GM12878 (cell line): ENCODE measurements around the gene GNPTG.

ENCODE experiments used
- CEBPB ChIP-seq, 2 experiments: fragments of 150-350 bp in 1 of 2; IDR thresholded peaks; 2 replicates each; pipeline ENCODE4 v1.6.1; 2012 to 2014; ENCODE audit warnings: low read depth in 2 of 2, low read length in 2 of 2, borderline replicate concordance in 1 of 2, inconsistent platforms in 1 of 2
- E2F8 ChIP-seq: fragments of 450-650 bp; IDR thresholded peaks from 2 replicates; pipeline ENCODE4 v1.6.1; 2018; ENCODE audit warnings: mild to moderate bottlenecking, low read depth, moderate library complexity; ENCODE audit not compliant: partially characterized antibody
- NFIC ChIP-seq: IDR thresholded peaks from 2 replicates; pipeline ENCODE4 v1.6.1; 2012; ENCODE audit warnings: low read depth, mild to moderate bottlenecking, inconsistent platforms, low read length, moderate library complexity
- NFXL1 ChIP-seq: fragments of 450-650 bp; IDR thresholded peaks from 2 replicates; pipeline ENCODE4 v1.6.1; 2017; ENCODE audit warnings: antibody characterized with exemption, mild to moderate bottlenecking, borderline replicate concordance
- RAD21 ChIP-seq: IDR thresholded peaks from 2 replicates; pipeline ENCODE4 v1.6.1; 2011; ENCODE audit warnings: mild to moderate bottlenecking, low read depth, low read length, moderate library complexity; ENCODE audit not compliant: insufficient read depth
- RCOR1 ChIP-seq: conservative IDR thresholded peaks from 2 replicates; pipeline ENCODE4 v1.6.1; 2012; ENCODE audit warnings: low read depth, low read length, improper control_type of control experiment
- SIN3A ChIP-seq: IDR thresholded peaks from 2 replicates; pipeline ENCODE4 v1.6.1; 2012; ENCODE audit warnings: low read depth, low read length, improper control_type of control experiment
- SRF ChIP-seq, 2 experiments: IDR thresholded peaks; 2 replicates each; pipeline ENCODE4 v1.6.1; 2011; ENCODE audit warnings: low read depth in 2 of 2, low read length in 2 of 2, mild to moderate bottlenecking in 1 of 2, moderate library complexity in 1 of 2
- ZNF207 ChIP-seq: fragments of 450-650 bp; IDR thresholded peaks from 2 replicates; pipeline ENCODE4 v1.6.1; 2014; ENCODE audit warnings: antibody characterized with exemption, mild to moderate bottlenecking, borderline replicate concordance
- ZNF274 ChIP-seq: IDR thresholded peaks from one replicate; pipeline ENCODE4 v1.8.0; 2011; ENCODE audit not compliant: insufficient read length, insufficient read depth
- ZNF384 ChIP-seq: IDR thresholded peaks from 2 replicates; pipeline ENCODE4 v1.6.1; 2012; ENCODE audit warnings: low read depth, mild to moderate bottlenecking, low read length, improper control_type of control experiment, borderline replicate concordance
- TF ChIP-seq, protein P1 (sequence below), 3 experiments: IDR thresholded peaks in 2 of 3; conservative IDR thresholded peaks in 1 of 3; 2 replicates each; pipeline ENCODE4 v1.5.1; 2011; ENCODE audit warnings: low read depth in 3 of 3, low read length in 3 of 3, mild to moderate bottlenecking in 3 of 3, control low read depth in 2 of 3, moderate library complexity in 2 of 3, inconsistent platforms in 1 of 3, mixed read lengths in 1 of 3; ENCODE audit not compliant: control insufficient read depth in 2 of 3, insufficient read depth in 1 of 3; ENCODE audit errors: extremely low read depth in 1 of 3
- TF ChIP-seq, protein P2 (sequence below): IDR thresholded peaks from 2 replicates; pipeline ENCODE4 v1.6.1; 2012; ENCODE audit warnings: mild to moderate bottlenecking, low read depth, low read length
- TF ChIP-seq, protein P3 (sequence below): fragments of 450-650 bp; IDR thresholded peaks from 2 replicates; pipeline ENCODE4 v1.6.1; 2016; ENCODE audit warnings: mild to moderate bottlenecking

DNA sequence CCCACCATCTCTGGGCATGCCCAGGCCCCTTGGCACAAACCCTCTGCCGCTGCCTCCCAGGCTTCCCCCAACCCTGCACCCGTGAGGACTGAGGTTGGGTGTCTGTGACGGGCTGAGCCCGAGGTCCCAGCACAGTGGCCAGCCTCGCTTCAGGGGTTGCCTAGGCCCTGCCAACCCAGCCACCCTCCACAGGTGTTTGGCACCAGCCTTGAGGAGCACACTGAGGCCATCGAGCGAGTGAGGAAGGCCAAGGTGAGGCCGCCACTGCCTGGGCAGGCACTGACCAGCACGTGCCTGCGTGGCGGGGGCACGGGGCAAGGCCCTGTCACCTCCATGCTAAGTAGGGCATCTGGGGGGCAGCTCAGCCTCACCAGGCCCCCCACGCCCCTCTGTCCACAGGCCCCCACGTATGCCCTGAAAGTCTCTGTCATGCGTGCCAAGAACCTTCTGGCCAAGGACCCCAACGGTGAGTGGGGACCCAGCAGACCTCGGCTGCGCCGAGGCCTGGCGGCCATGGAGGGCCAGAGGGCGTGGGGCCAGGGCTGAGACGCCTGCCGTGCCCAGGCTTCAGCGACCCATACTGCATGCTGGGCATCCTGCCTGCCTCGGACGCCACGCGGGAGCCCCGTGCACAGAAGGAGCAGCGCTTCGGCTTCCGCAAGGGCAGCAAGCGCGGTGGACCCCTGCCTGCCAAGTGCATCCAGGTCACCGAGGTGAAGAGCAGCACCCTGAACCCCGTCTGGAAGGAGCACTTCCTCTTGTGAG lies 10.8 kb upstream of the GNPTG start:
- TF ChIP-seq, protein P1, sequence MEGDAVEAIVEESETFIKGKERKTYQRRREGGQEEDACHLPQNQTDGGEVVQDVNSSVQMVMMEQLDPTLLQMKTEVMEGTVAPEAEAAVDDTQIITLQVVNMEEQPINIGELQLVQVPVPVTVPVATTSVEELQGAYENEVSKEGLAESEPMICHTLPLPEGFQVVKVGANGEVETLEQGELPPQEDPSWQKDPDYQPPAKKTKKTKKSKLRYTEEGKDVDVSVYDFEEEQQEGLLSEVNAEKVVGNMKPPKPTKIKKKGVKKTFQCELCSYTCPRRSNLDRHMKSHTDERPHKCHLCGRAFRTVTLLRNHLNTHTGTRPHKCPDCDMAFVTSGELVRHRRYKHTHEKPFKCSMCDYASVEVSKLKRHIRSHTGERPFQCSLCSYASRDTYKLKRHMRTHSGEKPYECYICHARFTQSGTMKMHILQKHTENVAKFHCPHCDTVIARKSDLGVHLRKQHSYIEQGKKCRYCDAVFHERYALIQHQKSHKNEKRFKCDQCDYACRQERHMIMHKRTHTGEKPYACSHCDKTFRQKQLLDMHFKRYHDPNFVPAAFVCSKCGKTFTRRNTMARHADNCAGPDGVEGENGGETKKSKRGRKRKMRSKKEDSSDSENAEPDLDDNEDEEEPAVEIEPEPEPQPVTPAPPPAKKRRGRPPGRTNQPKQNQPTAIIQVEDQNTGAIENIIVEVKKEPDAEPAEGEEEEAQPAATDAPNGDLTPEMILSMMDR (IDR thresholded peaks at IDR 0.05 in 2 of 3, conservative IDR thresholded peaks at IDR 0.05 in 1 of 3; ENCODE audit: control insufficient read depth in 2 of 3, extremely low read depth in 1 of 3, insufficient read depth in 1 of 3, low read depth in 3 of 3, low read length in 3 of 3), result no peak
- TF ChIP-seq ZNF384 (no peak), E2F8 (no peak), SIN3A (no peak), CEBPB (IDR thresholded peaks at IDR 0.05; ENCODE audit: borderline replicate concordance in 1 of 2, low read depth in 2 of 2, low read length in 2 of 2) (no peak), RCOR1 (no peak), RAD21 (no peak), SRF (IDR thresholded peaks at IDR 0.05; ENCODE audit: low read depth in 2 of 2, low read length in 2 of 2) (no peak), NFIC (no peak), ZNF207 (no peak), ZNF274 (no peak), NFXL1 (no peak)
- TF ChIP-seq, protein P2, sequence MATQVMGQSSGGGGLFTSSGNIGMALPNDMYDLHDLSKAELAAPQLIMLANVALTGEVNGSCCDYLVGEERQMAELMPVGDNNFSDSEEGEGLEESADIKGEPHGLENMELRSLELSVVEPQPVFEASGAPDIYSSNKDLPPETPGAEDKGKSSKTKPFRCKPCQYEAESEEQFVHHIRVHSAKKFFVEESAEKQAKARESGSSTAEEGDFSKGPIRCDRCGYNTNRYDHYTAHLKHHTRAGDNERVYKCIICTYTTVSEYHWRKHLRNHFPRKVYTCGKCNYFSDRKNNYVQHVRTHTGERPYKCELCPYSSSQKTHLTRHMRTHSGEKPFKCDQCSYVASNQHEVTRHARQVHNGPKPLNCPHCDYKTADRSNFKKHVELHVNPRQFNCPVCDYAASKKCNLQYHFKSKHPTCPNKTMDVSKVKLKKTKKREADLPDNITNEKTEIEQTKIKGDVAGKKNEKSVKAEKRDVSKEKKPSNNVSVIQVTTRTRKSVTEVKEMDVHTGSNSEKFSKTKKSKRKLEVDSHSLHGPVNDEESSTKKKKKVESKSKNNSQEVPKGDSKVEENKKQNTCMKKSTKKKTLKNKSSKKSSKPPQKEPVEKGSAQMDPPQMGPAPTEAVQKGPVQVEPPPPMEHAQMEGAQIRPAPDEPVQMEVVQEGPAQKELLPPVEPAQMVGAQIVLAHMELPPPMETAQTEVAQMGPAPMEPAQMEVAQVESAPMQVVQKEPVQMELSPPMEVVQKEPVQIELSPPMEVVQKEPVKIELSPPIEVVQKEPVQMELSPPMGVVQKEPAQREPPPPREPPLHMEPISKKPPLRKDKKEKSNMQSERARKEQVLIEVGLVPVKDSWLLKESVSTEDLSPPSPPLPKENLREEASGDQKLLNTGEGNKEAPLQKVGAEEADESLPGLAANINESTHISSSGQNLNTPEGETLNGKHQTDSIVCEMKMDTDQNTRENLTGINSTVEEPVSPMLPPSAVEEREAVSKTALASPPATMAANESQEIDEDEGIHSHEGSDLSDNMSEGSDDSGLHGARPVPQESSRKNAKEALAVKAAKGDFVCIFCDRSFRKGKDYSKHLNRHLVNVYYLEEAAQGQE, result no peak
- TF ChIP-seq, protein P3, sequence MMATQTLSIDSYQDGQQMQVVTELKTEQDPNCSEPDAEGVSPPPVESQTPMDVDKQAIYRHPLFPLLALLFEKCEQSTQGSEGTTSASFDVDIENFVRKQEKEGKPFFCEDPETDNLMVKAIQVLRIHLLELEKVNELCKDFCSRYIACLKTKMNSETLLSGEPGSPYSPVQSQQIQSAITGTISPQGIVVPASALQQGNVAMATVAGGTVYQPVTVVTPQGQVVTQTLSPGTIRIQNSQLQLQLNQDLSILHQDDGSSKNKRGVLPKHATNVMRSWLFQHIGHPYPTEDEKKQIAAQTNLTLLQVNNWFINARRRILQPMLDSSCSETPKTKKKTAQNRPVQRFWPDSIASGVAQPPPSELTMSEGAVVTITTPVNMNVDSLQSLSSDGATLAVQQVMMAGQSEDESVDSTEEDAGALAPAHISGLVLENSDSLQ, result no peak
